Mesodermal cell (in vitro differentiated cells): ENCODE results near the gene P2RX3.

Experiments
- H3K27ac ChIP-seq: 2 replicates; pipeline ENCODE4 v1.7.0; 2013; ENCODE audit warnings: mild to moderate bottlenecking, low read depth, low read length, moderate library complexity; ENCODE audit not compliant: severe bottlenecking
- H3K36me3 ChIP-seq: 2 replicates; pipeline ENCODE4 v1.7.1; 2013; ENCODE audit warnings: mild to moderate bottlenecking, low read length, moderate library complexity; ENCODE audit not compliant: control insufficient read depth, insufficient read depth
- H3K4me1 ChIP-seq: one replicate; pipeline ENCODE4 v1.7.1; 2013; ENCODE audit warnings: mild to moderate bottlenecking, low read length; ENCODE audit not compliant: insufficient read depth, control insufficient read depth, poor library complexity, severe bottlenecking
- H3K4me3 ChIP-seq: 2 replicates; pipeline ENCODE4 v1.7.0; 2013; ENCODE audit warnings: low read length, control low read depth, mild to moderate bottlenecking; ENCODE audit not compliant: insufficient read depth, poor library complexity, severe bottlenecking; ENCODE audit errors: extremely low read depth
- H3K9me3 ChIP-seq: 2 replicates; pipeline ENCODE4 v1.7.1; 2013; ENCODE audit warnings: mild to moderate bottlenecking, low read length, moderate library complexity; ENCODE audit not compliant: control insufficient read depth
- WGBS, 2 experiments: methylation state at CpG; one replicate each; pipeline ENCODE4 v1.1.5; 2013; ENCODE audit warnings: missing lambda C conversion rate in 2 of 2; ENCODE audit not compliant: insufficient coverage in 2 of 2; 5-methylcytosine and 5-hydroxymethylcytosine counted together

Gene P2RX3

GRCh38 chr11:57310630-57311086, 27.5 kb upstream of the P2RX3 start:
- H3K27ac ChIP-seq: peak overlapping the region; percentile 86

GRCh38 chr11:57311109-57311936, 26.8 kb upstream of the P2RX3 start:
- WGBS, 2 experiments: 7 to 10% methylated on average over 15 to 21 of the region's 31 CpGs
- H3K4me3 ChIP-seq: peak overlapping the region; percentile 41
- peak overlapping the region; percentile 86 for H3K27ac ChIP-seq
- H3K4me1 ChIP-seq: peaks cover 60% of the 10 kb centered on the region
- H3K9me3 ChIP-seq: no peaks in the 10 kb centered on the region
- peaks cover 83% of the 10 kb centered on the region for H3K36me3 ChIP-seq

More at GRCh38 chr11:57310630-57311086, 27.5 kb upstream of the P2RX3 start:
- peaks cover 80% of the 10 kb centered on the region for H3K36me3 ChIP-seq
- peaks cover 53% of the 10 kb centered on the region for H3K4me1 ChIP-seq
- H3K9me3 ChIP-seq: no peaks in the 10 kb centered on the region
- peak overlapping the region; percentile 41 for H3K4me3 ChIP-seq
- 90 to 94% methylated on average over 5 to 6 of the region's 6 CpGs for WGBS, 2 experiments

- no peaks in the 10 kb centered on the region for H3K9me3 ChIP-seq
- peaks cover 61% of the 10 kb centered on the region for H3K4me1 ChIP-seq
- H3K36me3 ChIP-seq: peaks cover 88% of the 10 kb centered on the region
- H3K27ac ChIP-seq: peak overlapping the region; percentile 10
- H3K4me3 ChIP-seq: no peak overlapping the region
- 98% methylated on average over 8 to 9 of the region's 10 CpGs for WGBS, 2 experiments
Observed at GRCh38 chr11:57312511-57313021, 25.6 kb upstream of the P2RX3 start.

- Histone ChIP-seq H3K4me1 (peaks cover 64% of the 10 kb centered on the region), H3K27ac (no peak overlapping the region), H3K4me3 (no peak overlapping the region), H3K36me3 (peaks cover 88% of the 10 kb centered on the region), H3K9me3 (no peaks in the 10 kb centered on the region)
- WGBS, 2 experiments: 89 to 90% methylated on average over 13 to 19 of the region's 26 CpGs
Observed at GRCh38 chr11:57313071-57313787, 24.9 kb upstream of the P2RX3 start.

- no peaks in the 10 kb centered on the region for H3K9me3 ChIP-seq
- no peak overlapping the region for H3K4me3 ChIP-seq
- peaks cover 69% of the 10 kb centered on the region for H3K4me1 ChIP-seq
- H3K36me3 ChIP-seq: peaks cover 88% of the 10 kb centered on the region
- WGBS, 2 experiments: 50 to 68% methylated on average over 1 to 6 of the region's 8 CpGs
- no peak overlapping the region for H3K27ac ChIP-seq
Observed at GRCh38 chr11:57313788-57314135, 24.4 kb upstream of the P2RX3 start.

GRCh38 chr11:57314221-57314973, 23.8 kb upstream of the P2RX3 start:
- WGBS, 2 experiments: 85 to 91% methylated on average over 13 to 15 of the region's 15 CpGs

GRCh38 chr11:57315491-57315890, 22.7 kb upstream of the P2RX3 start:
- whole genome bisulfite sequencing, 2 experiments: 27 to 40% methylated on average over 4 to 8 of the region's 8 CpGs
- peaks cover 88% of the 10 kb centered on the region for H3K36me3 ChIP-seq

More at GRCh38 chr11:57314221-57314973, 23.8 kb upstream of the P2RX3 start:
- H3K4me1 ChIP-seq: peaks cover 66% of the 10 kb centered on the region
- peaks cover 88% of the 10 kb centered on the region for H3K36me3 ChIP-seq
- H3K4me3 ChIP-seq: no peak overlapping the region
- no peaks in the 10 kb centered on the region for H3K9me3 ChIP-seq
- H3K27ac ChIP-seq: no peak overlapping the region

GRCh38 chr11:57316017-57316416, 22.1 kb upstream of the P2RX3 start:
- Histone ChIP-seq H3K27ac (peak overlapping the region; percentile 5), H3K4me1 (peaks cover 54% of the 10 kb centered on the region), H3K4me3 (no peak overlapping the region), H3K36me3 (peaks cover 90% of the 10 kb centered on the region), H3K9me3 (no peaks in the 10 kb centered on the region)
- 58 to 62% methylated on average over 3 of the region's 3 CpGs for WGBS, 2 experiments

More at GRCh38 chr11:57315491-57315890, 22.7 kb upstream of the P2RX3 start:
- Histone ChIP-seq H3K27ac (peak overlapping the region; percentile 6), H3K4me3 (no peak overlapping the region), H3K4me1 (peaks cover 58% of the 10 kb centered on the region), H3K9me3 (no peaks in the 10 kb centered on the region)

- 80 to 90% methylated on average over 1 of the region's 2 CpGs for whole genome bisulfite sequencing, 2 experiments
- peaks cover 66% of the 10 kb centered on the region for H3K4me1 ChIP-seq
- H3K36me3 ChIP-seq: peaks cover 80% of the 10 kb centered on the region
- peak overlapping the region; percentile 10 for H3K27ac ChIP-seq
- H3K9me3 ChIP-seq: no peaks in the 10 kb centered on the region
- H3K4me3 ChIP-seq: no peak overlapping the region
Observed at GRCh38 chr11:57318178-57318577, 20.0 kb upstream of the P2RX3 start.

- WGBS, 2 experiments: 98 to 99% methylated on average over 15 to 21 of the region's 22 CpGs
- peaks cover 61% of the 10 kb centered on the region for H3K36me3 ChIP-seq
Observed at GRCh38 chr11:57320067-57320718, 18.0 kb upstream of the P2RX3 start.

More at GRCh38 chr11:57320067-57320718, 18.0 kb upstream of the P2RX3 start:
- Histone ChIP-seq H3K4me3 (no peak overlapping the region), H3K27ac (no peak overlapping the region), H3K4me1 (peaks cover 63% of the 10 kb centered on the region), H3K9me3 (no peaks in the 10 kb centered on the region)
